CD4-positive, alpha-beta T cell treated with Interleukin-6 at 100 ng/mL for 8 hours (primary cell): Measurements from ENCODE around the gene NAV2.
"Not testable (repeated sequence)": the region's sequence is repeated elsewhere in the genome, so short reads cannot be mapped to it uniquely, and the experiment has no call there.

ENCODE experiments used
- DNase-seq: peaks from one replicate; pipeline ENCODE4 v3.0.0-alpha.2; 2020; ENCODE audit warnings: mixed read lengths, low spot score

NAV2 gene

GRCh38 chr11:20113149-20113438 is 400.5 kb downstream of the NAV2 start:
- DNase-seq, result no peak

GRCh38 chr11:20114588-20114987 is 402.0 kb downstream of the NAV2 start:
- DNase-seq, result no peak

- DNase-seq, result no peak
Measured at GRCh38 chr11:20116825-20117224, 404.2 kb downstream of the NAV2 start.

GRCh38 chr11:20117291-20117690 is 404.7 kb downstream of the NAV2 start:
- DNase-seq, result no peak

GRCh38 chr11:20118209-20118608 is 405.6 kb downstream of the NAV2 start:
- DNase-seq, result no peak

GRCh38 chr11:20119315-20119714 is 406.7 kb downstream of the NAV2 start:
- no peak for DNase-seq

GRCh38 chr11:20120134-20120925 is 407.7 kb downstream of the NAV2 start:
- no peak for DNase-seq

- no peak for DNase-seq
Measured at GRCh38 chr11:20122131-20122530, 409.5 kb downstream of the NAV2 start.

GRCh38 chr11:20125927-20126326 is 413.3 kb downstream of the NAV2 start:
- no peak for DNase-seq

- DNase-seq, result no peak
Measured at GRCh38 chr11:20126724-20127123, 414.1 kb downstream of the NAV2 start.

GRCh38 chr11:20127671-20128527 is 415.3 kb downstream of the NAV2 start:
- DNase-seq, result peak; percentile 62

GRCh38 chr11:20128528-20128825 is 415.8 kb downstream of the NAV2 start:
- not testable (repeated sequence) for DNase-seq

GRCh38 chr11:20129665-20130064 is 417.0 kb downstream of the NAV2 start:
- DNase-seq, result no peak

GRCh38 chr11:20131788-20132666 is 419.4 kb downstream of the NAV2 start:
- DNase-seq, result peak; percentile 29

GRCh38 chr11:20132667-20133039 is 420.0 kb downstream of the NAV2 start:
- DNase-seq, result no peak

- DNase-seq, result no peak
Measured at GRCh38 chr11:20134991-20135736, 422.5 kb downstream of the NAV2 start.

GRCh38 chr11:20137637-20138036 is 425.0 kb downstream of the NAV2 start:
- DNase-seq, result no peak

GRCh38 chr11:20138707-20139106 is 426.1 kb downstream of the NAV2 start:
- DNase-seq, result no peak

GRCh38 chr11:20154381-20154780 is 441.7 kb downstream of the NAV2 start:
- DNase-seq, result no peak

- no peak for DNase-seq
Measured at GRCh38 chr11:20155683-20156279, 443.1 kb downstream of the NAV2 start.

GRCh38 chr11:20156280-20156875 is 443.7 kb downstream of the NAV2 start:
- DNase-seq, result peak; percentile 58
